Mammary epithelial cell (primary cell): ENCODE measurements around the gene THADA.

ENCODE experiments used
- EZH2 ChIP-seq: IDR thresholded peaks from 2 replicates; pipeline ENCODE4 v1.6.1; 2012; ENCODE audit warnings: low read length, inconsistent platforms, borderline replicate concordance
- TF ChIP-seq, protein P1 (sequence below), 2 donors: IDR thresholded peaks in 1 of 2; conservative IDR thresholded peaks in 1 of 2; 2 replicates each; pipeline ENCODE4 v1.5.1; 2011 to 2012; ENCODE audit warnings: inconsistent platforms in 2 of 2, low read length in 2 of 2, mild to moderate bottlenecking in 2 of 2, control low read depth in 1 of 2, low read depth in 1 of 2; ENCODE audit not compliant: insufficient read depth in 1 of 2; ENCODE audit errors: extremely low read depth in 1 of 2

DNA sequence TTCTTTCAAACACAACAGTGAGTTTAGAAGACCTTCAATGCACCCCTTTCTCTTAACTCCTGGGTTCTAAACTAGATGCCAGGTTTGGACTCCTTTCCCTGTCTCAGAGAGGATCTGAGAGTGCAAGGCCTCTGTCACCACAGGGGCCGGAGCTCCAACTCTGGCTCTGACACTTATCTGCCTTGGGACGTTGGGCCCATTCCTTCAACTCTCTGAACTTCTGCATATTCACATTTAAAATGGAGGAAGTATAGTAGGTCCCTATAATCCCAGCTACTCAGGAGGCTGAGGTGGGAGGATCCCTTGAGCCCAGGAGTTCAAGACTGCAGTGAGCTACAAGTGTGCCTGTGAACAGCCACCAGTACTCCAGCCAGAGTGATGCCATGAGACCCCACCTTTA, 325.4 kb downstream of the THADA start:
- TF ChIP-seq, protein P1, sequence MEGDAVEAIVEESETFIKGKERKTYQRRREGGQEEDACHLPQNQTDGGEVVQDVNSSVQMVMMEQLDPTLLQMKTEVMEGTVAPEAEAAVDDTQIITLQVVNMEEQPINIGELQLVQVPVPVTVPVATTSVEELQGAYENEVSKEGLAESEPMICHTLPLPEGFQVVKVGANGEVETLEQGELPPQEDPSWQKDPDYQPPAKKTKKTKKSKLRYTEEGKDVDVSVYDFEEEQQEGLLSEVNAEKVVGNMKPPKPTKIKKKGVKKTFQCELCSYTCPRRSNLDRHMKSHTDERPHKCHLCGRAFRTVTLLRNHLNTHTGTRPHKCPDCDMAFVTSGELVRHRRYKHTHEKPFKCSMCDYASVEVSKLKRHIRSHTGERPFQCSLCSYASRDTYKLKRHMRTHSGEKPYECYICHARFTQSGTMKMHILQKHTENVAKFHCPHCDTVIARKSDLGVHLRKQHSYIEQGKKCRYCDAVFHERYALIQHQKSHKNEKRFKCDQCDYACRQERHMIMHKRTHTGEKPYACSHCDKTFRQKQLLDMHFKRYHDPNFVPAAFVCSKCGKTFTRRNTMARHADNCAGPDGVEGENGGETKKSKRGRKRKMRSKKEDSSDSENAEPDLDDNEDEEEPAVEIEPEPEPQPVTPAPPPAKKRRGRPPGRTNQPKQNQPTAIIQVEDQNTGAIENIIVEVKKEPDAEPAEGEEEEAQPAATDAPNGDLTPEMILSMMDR (conservative IDR thresholded peaks at IDR 0.05 in 1 of 2, IDR thresholded peaks at IDR 0.05 in 1 of 2; ENCODE audit: extremely low read depth in 1 of 2, insufficient read depth in 1 of 2, low read depth in 1 of 2, low read length in 2 of 2), result no peak
- TF ChIP-seq EZH2, result no peak
